ENCODE data around the gene DDIT3. TPM values are rescaled to one million over a fixed set of nuclear protein-coding genes. Genes with fewer than 3 reads are reported as not detected.

DDIT3 gene
- total RNA-seq, 1 experiment from 2014 or later: 15.6 TPM

DNA sequence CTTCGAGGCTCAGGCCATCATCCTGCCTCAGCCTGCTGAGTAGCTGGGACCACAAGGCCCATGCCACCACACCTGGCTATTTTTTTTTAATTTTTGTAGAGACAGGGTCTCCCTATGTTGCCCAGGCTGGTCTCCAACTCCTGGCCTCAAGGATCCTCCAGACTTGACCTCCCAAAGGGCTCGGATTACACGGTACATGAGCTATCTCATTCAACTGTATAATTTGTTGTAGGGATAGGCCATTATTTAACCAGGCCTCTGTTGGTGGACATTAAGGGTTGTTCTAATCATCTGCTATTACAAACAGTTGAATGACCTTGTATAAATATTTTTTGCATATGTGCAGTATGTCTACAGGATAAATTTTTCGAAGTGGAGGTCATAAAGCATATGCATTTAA is 38.5 kb upstream of the DDIT3 start:
- Histone ChIP-seq H3K4me3 (no peak overlapping the region), H3K4me1 (replicated peaks; ENCODE audit: insufficient read depth) (peaks cover 5% of the 10 kb centered on the region; the same call in 1 of the 2 replicates), H3K9me2 (ENCODE audit: insufficient read depth) (no peaks in the 10 kb centered on the region), H3K79me2 (ENCODE audit: low read depth) (no peaks in the 10 kb centered on the region), H3K27me3 (ENCODE audit: insufficient read depth, low read depth) (peaks cover 15% of the 10 kb centered on the region), H3K27ac (no peak overlapping the region), H3K9me3 (ENCODE audit: insufficient read depth, low read depth) (no peaks in the 10 kb centered on the region), H2AFZ (no peak overlapping the region), H4K20me1 (ENCODE audit: insufficient read depth) (no peaks in the 10 kb centered on the region), H3K36me3 (ENCODE audit: low read depth) (no peaks in the 10 kb centered on the region), H3F3A (ENCODE audit: insufficient read depth, low read depth) (no peaks in the 10 kb centered on the region), H3K4me2 (no peak overlapping the region)
- no peak for TF ChIP-seq EZH2 (IDR thresholded peaks at IDR 0.05; ENCODE audit: low read depth)
- TF ChIP-seq, protein P1, sequence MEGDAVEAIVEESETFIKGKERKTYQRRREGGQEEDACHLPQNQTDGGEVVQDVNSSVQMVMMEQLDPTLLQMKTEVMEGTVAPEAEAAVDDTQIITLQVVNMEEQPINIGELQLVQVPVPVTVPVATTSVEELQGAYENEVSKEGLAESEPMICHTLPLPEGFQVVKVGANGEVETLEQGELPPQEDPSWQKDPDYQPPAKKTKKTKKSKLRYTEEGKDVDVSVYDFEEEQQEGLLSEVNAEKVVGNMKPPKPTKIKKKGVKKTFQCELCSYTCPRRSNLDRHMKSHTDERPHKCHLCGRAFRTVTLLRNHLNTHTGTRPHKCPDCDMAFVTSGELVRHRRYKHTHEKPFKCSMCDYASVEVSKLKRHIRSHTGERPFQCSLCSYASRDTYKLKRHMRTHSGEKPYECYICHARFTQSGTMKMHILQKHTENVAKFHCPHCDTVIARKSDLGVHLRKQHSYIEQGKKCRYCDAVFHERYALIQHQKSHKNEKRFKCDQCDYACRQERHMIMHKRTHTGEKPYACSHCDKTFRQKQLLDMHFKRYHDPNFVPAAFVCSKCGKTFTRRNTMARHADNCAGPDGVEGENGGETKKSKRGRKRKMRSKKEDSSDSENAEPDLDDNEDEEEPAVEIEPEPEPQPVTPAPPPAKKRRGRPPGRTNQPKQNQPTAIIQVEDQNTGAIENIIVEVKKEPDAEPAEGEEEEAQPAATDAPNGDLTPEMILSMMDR (conservative IDR thresholded peaks at IDR 0.05): no peak
- POLR2A ChIA-PET (ENCODE audit: unreplicated experiment): interaction anchor here (0.6 kb wide), 1 partner anchor 16 kb away, joined by 5 read pairs; no protein-coding TSS in a partner anchor
- DNase-seq: no peak
- intact Hi-C loops (cut with micrococcal nuclease; ENCODE audit: unreplicated experiment): no loop called here
- BruUV-seq (replicated peaks): no TSS peak
- CTCF ChIA-PET: no interaction called here

DNA sequence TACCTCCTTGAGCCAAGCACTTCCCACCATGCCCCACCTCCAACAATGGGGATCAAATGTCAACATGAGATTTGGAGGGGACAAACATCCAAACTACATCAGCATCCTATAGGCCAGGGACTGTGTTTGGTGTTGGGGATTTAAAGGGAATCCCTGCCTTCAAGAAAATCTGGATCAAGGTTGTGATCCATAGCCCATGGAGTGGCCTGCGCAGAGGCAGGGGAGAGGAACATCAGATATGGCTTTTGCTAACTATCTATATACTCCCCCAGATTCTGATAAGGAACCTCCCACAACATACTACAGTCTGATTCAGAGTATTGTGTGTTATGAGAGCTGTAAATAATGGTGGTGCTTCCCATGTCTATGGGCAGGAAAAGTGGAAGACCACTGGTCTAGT is 34.6 kb upstream of the DDIT3 start:
- Histone ChIP-seq H3K9me3 (ENCODE audit: insufficient read depth, low read depth) (no peaks in the 10 kb centered on the region), H3K27me3 (ENCODE audit: insufficient read depth, low read depth) (no peaks in the 10 kb centered on the region), H3F3A (ENCODE audit: insufficient read depth, low read depth) (no peaks in the 10 kb centered on the region), H3K4me2 (no peak overlapping the region), H3K9me2 (ENCODE audit: insufficient read depth) (no peaks in the 10 kb centered on the region), H3K27ac (no peak overlapping the region), H3K4me1 (replicated peaks; ENCODE audit: insufficient read depth) (no peaks in the 10 kb centered on the region), H3K4me3 (no peak overlapping the region), H3K36me3 (ENCODE audit: low read depth) (no peaks in the 10 kb centered on the region), H2AFZ (no peak overlapping the region), H3K79me2 (ENCODE audit: low read depth) (no peaks in the 10 kb centered on the region), H4K20me1 (ENCODE audit: insufficient read depth) (no peaks in the 10 kb centered on the region)
- ChIA-PET POLR2A (ENCODE audit: unreplicated experiment) (no interaction called here), CTCF (no interaction called here)
- TF ChIP-seq EZH2 (IDR thresholded peaks at IDR 0.05; ENCODE audit: low read depth): no peak
- TF ChIP-seq, protein P1 (conservative IDR thresholded peaks at IDR 0.05): no peak
- DNase-seq: no peak
- no TSS peak for BruUV-seq (replicated peaks)
- intact Hi-C loops (cut with micrococcal nuclease; ENCODE audit: unreplicated experiment): no loop called here

DNA sequence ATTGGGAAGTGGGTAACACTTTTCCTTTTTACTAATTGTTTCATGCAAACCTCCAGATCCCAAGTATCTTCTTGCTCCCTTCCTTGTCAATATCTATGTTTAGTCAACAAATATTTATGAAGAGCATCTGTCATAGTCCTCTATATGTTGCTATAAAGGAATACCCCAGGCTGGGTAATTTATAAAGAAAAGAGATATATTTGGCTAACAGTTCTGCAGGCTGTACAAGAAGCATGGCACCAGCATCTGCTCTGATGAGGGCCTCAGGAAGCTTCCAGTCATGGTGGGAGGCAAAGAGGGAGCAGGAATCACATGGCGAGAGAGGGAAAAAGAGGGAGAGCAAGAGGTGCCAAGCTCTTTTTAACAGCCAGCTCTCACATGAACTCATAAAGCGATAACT is 34.1 kb upstream of the DDIT3 start:
- H3K4me3 ChIP-seq: no peak overlapping the region
- POLR2A ChIA-PET (ENCODE audit: unreplicated experiment): no interaction called here
- CTCF ChIA-PET: no interaction called here
- no peaks in the 10 kb centered on the region for H3K79me2 ChIP-seq (ENCODE audit: low read depth)
- H4K20me1 ChIP-seq (ENCODE audit: insufficient read depth): no peaks in the 10 kb centered on the region
- no peaks in the 10 kb centered on the region for H3K36me3 ChIP-seq (ENCODE audit: low read depth)
- no peaks in the 10 kb centered on the region for H3F3A ChIP-seq (ENCODE audit: insufficient read depth, low read depth)
- no peaks in the 10 kb centered on the region for H3K9me3 ChIP-seq (ENCODE audit: insufficient read depth, low read depth)
- BruUV-seq (replicated peaks): no TSS peak
- no peak overlapping the region for H2AFZ ChIP-seq
- H3K9me2 ChIP-seq (ENCODE audit: insufficient read depth): no peaks in the 10 kb centered on the region
- H3K27me3 ChIP-seq (ENCODE audit: insufficient read depth, low read depth): no peaks in the 10 kb centered on the region
- H3K4me2 ChIP-seq: no peak overlapping the region
- no peak for DNase-seq
- intact Hi-C loops (cut with micrococcal nuclease; ENCODE audit: unreplicated experiment): no loop called here
- H3K27ac ChIP-seq: no peak overlapping the region
- H3K4me1 ChIP-seq (replicated peaks; ENCODE audit: insufficient read depth): no peaks in the 10 kb centered on the region
- TF ChIP-seq EZH2 (IDR thresholded peaks at IDR 0.05; ENCODE audit: low read depth): no peak
- TF ChIP-seq, protein P1 (conservative IDR thresholded peaks at IDR 0.05): no peak
